HG03039 (cell line): Measurements from ENCODE around the gene COL8A1.
"Not testable (repeated sequence)": the region's sequence is repeated elsewhere in the genome, so short reads cannot be mapped to it uniquely, and the experiment has no call there.

Experiments
- ATAC-seq: cut with Tn5 transposase; IDR thresholded peaks from one replicate; pipeline ENCODE4 v1.9.1; 2021; ENCODE audit warnings: mild to moderate bottlenecking, moderate library complexity; ENCODE audit not compliant: unreplicated experiment

Gene COL8A1

GRCh38 chr3:99638167-99638948 lies at the start of gene COL8A1:
COL8A1 (plus strand) TSS chr3:99638594; CDS start chr3:99790683, 152,089 bp downstream.
- ATAC-seq, result no peak

DNA sequence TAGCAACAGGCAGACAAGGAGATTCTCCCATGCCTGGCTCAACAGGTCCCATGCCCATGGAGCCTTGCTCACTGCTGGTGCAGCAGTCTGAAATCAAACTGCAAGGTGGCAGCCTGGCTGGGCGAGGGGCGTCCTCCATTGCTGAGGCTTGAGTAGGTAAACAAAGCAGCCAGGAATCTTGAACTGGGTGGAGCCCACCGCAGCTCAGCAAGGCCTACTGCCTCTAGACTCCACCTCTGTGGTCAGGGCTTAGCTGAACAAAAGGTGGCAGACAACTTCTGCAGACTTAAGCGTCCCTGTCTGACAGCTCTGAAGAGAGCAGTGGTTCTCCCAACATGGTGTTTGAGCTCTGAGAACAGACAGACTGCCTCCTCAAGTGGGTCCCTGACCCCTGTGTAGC lies 49.2 kb upstream of the COL8A1 start:
- not testable (repeated sequence) for ATAC-seq

- no peak for ATAC-seq
Measured at GRCh38 chr3:99599894-99600293, 38.5 kb upstream of the COL8A1 start.

- ATAC-seq, result no peak
Measured at GRCh38 chr3:99601515-99601914, 36.9 kb upstream of the COL8A1 start.

DNA sequence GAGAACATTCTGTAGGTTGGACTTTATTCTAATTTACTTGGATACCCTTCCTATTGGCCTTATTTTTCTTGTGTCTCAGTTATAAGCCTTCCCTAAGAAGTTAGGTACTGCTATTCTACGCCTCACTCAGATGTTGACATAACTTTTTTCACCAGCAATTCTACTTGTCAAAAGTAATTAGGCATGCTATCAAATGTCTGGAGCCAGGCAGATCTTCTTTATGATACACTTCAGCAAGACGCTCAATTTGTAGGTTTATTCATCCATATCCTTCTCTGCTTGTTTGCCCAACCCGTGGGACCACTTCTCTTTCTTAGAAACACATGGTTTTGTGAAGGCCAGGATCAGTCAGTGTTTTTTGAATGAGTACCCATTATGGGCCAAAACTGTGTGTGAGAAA lies 36.2 kb upstream of the COL8A1 start:
- ATAC-seq, result no peak

- ATAC-seq, result no peak
Measured at GRCh38 chr3:99607151-99607550, 31.2 kb upstream of the COL8A1 start.

DNA sequence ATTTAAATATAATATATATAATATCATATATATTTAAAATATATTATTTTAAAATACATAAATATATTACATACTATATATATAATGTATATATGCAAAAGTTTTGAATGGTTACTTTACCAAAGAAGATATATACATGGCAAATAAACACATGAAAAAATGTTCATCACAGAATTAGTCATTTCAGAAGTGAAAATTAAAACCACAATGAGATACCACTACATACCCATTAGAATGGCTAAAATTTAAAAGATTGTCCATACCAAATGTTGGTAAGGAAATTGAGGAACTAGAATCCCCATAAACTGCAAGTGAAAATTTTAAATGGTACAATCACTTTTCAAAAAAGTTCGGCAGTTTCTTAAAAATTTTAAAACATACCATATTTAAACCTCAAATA lies 23.6 kb upstream of the COL8A1 start:
- ATAC-seq, result no peak

GRCh38 chr3:99620077-99620767 lies 18.2 kb upstream of the COL8A1 start:
- no peak for ATAC-seq

- no peak for ATAC-seq
Measured at GRCh38 chr3:99620976-99621375, 17.4 kb upstream of the COL8A1 start.

GRCh38 chr3:99624496-99625236 lies 13.7 kb upstream of the COL8A1 start:
- ATAC-seq, result no peak

- no peak for ATAC-seq
Measured at GRCh38 chr3:99625237-99625622, 13.2 kb upstream of the COL8A1 start.

- ATAC-seq, result no peak
Measured at GRCh38 chr3:99625643-99626416, 12.6 kb upstream of the COL8A1 start.

GRCh38 chr3:99626417-99626788 lies 12.0 kb upstream of the COL8A1 start:
- peak; percentile 43 for ATAC-seq

DNA sequence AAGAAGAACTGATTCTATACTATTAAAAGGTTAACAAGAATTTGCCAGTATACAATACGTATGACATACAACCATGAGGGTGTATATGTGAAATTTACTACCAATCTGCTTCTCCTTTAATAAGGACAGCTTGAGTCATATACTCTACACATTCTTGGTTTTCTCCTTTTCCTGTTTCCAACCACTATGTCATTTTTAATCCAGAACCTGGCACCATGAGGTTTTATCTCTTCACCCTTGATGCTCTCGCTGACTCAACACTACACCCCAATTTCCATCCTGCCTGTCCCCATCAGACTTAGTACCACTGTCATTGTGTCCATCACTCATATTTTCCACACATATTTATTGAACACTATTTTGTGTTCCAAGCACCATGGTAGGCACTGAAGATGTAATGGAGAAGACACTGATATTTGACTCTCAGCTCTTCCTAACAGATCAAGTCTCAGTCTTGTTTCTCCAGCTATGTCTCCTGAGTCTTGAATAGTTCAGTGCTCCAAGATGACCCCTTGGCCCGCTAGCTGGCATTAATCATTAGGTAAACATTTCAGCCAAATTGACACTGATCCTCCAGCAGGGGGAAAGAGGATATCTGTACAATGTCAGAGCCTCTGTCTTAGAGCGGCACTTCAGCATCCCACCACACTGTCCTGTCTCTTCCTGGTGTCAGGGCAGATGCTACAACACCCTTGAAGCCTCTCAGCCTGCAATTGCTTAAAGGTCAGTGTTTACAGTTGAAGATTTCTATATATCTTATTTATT lies 11.2 kb upstream of the COL8A1 start:
- ATAC-seq, result no peak

DNA sequence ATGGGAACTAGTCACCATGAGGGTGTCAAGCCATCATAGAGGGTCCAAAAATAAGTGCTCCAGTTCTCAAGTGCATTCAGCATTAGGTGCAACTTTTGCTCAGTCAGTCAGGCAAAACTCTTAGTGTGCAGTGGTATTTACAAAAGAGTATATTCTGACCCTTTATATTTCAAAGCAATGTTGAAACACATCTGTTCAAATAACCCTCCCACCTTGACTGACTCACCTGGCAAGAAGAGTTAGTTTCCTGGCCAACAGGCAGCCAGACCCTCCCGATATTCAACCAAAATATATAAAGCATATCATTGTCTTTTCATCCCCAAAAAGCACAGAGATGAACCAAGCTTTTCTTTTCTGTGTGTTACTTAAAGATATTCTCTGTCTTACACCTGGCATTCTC lies 7.6 kb upstream of the COL8A1 start:
- no peak for ATAC-seq

- no peak for ATAC-seq
Measured at GRCh38 chr3:99633887-99634558, 4.4 kb upstream of the COL8A1 start.

GRCh38 chr3:99634881-99635280 lies 3.5 kb upstream of the COL8A1 start:
- ATAC-seq, result no peak

DNA sequence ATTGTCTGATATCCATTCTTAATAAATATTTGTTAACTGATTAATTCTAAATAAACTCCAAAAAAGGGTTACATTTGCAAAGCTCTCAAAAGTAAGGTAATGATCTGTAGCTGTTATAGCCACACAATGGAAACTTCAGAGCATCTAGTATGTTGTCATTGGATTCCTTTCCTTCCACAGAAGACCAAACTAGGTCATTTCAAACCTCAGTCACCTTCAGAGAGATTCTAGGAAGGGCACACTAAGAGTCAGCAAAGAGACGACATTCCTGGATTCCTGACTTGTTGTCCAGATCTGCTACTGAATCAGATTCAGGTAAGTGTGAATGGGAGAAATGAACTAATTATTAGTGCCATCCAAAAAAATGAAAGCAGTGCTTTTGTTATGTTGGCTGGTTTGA lies 3.0 kb upstream of the COL8A1 start:
- no peak for ATAC-seq

- no peak for ATAC-seq
Measured at GRCh38 chr3:99637016-99637367, 1.4 kb upstream of the COL8A1 start.
